OCI-LY3 (cell line): ENCODE measurements around the gene TRIM40.

ENCODE experiments used
- CTCF ChIP-seq: fragments of 200-600, 300-600 bp; sonication (generic); IDR thresholded peaks from 2 replicates; pipeline ENCODE4 v1.5.1; 2014; ENCODE audit warnings: antibody characterized with exemption, low read length, low read depth
- EZH2phosphoT487 ChIP-seq: fragments of 200-600 bp; shearing (Covaris generic); IDR thresholded peaks from 2 replicates; pipeline ENCODE4 v1.6.1; 2018; ENCODE audit warnings: antibody characterized with exemption, mixed run types, low read depth

- TF ChIP-seq EZH2phosphoT487, result no peak
- TF ChIP-seq CTCF, result no peak
Observed at GRCh38 chr6:30194797-30195690, 59.1 kb downstream of the TRIM40 start.
